Heart left ventricle (tissue), 16 donors: ENCODE results near the gene NPPC. TPM values are rescaled to one million over a fixed set of nuclear protein-coding genes. Genes with fewer than 3 reads are reported as not detected.

Source experiments
- ATAC-seq, 4 donors: fragments of 200-7000 bp; cut with Tn5 transposase; one replicate each; pipeline ENCODE4 v1.9.1; 2020 to 2022; ENCODE audit warnings: moderate library complexity in 4 of 4, mild to moderate bottlenecking in 3 of 4, moderate number of reproducible peaks in 1 of 4
- DNase-seq, 5 donors: peaks; one replicate each; pipeline ENCODE4 v3.0.0-alpha.2; 2020
- H3K27ac ChIP-seq, 12 donors: fragments of 200-600 bp; sonication (generic) in 4 of 12; one replicate each; pipeline versions ENCODE4 v1.5.0 to v1.8.0; 2016 to 2022; ENCODE audit warnings: mild to moderate bottlenecking in 2 of 12
- H3K27me3 ChIP-seq, 9 donors: fragments of 200-600 bp; sonication (generic) in 2 of 9; one replicate each; pipeline versions ENCODE4 v1.5.1 to v1.8.0; 2016 to 2022; ENCODE audit warnings: mild to moderate bottlenecking in 3 of 9
- H3K36me3 ChIP-seq, 9 donors: fragments of 200-600 bp; sonication (generic) in 2 of 9; one replicate each; pipeline versions ENCODE4 v1.5.0 to v1.8.0; 2018 to 2022; ENCODE audit warnings: mild to moderate bottlenecking in 2 of 9
- H3K4me1 ChIP-seq, 12 donors: fragments of 200-600 bp; sonication (generic) in 4 of 12; one replicate each; pipeline versions ENCODE4 v1.5.0 to v1.8.0; 2016 to 2022; ENCODE audit warnings: mild to moderate bottlenecking in 3 of 12
- H3K4me3 ChIP-seq, 12 donors: fragments of 200-600 bp; sonication (generic) in 4 of 12; one replicate each; pipeline versions ENCODE4 v1.5.0 to v1.8.0; 2017 to 2022; ENCODE audit warnings: mild to moderate bottlenecking in 9 of 12, moderate library complexity in 4 of 12
- H3K9me3 ChIP-seq, 12 donors: fragments of 200-600 bp; sonication (generic) in 4 of 12; one replicate each; pipeline versions ENCODE4 v1.5.0 to v1.8.0; 2016 to 2022; ENCODE audit warnings: mild to moderate bottlenecking in 1 of 12
- CTCF ChIP-seq, 12 donors: fragments of 200-600 bp; sonication (generic) in 4 of 12; IDR thresholded peaks; one replicate each; pipeline versions ENCODE4 v1.5.0 to v1.8.0; 2018 to 2022; ENCODE audit warnings: antibody characterized with exemption in 12 of 12, mild to moderate bottlenecking in 5 of 12
- POLR2A ChIP-seq, 2 donors: fragments of 450-650 bp; IDR thresholded peaks; one replicate each; pipeline ENCODE4 v1.6.1; 2017; ENCODE audit warnings: antibody characterized with exemption in 2 of 2, mild to moderate bottlenecking in 2 of 2, moderate library complexity in 2 of 2
- WGBS, 4 donors: extraction: QIAGEN DNeasy Blood & Tissue Kit in 2 of 4; methylation state at CpG; one replicate each; pipeline versions ENCODE4 v1.1.5 to v1.1.7; 2013 to 2018; 5-methylcytosine and 5-hydroxymethylcytosine counted together
- intact Hi-C, 10 donors: fragments of 100-400 bp; cut with DNase I; formaldehyde crosslinking; loops; one replicate each; pipeline versions ENCODE4 v1.11.1 to v1.14.2; 2022
- polyA plus RNA-seq, 2 donors: library from polyadenylated mRNA; stranded (reverse); fragments of 200-250 nt; gene quantifications; one replicate each; pipeline ENCODE4 v1.2.3, GENCODE V29; 2013
- total RNA-seq, 9 donors: library from RNA; depleted of rRNA in 2 of 9; stranded (reverse); fragments of >200 nt in 2 of 9; fragmentation: NEBNext Ultra II Directional in 3 of 9; extraction: Animal tissue kit (Norgen Biotek cat#: 25700) in 3 of 9; gene quantifications; one replicate each; pipeline versions ENCODE4 v1.1.0 to v1.2.4, GENCODE V29; 2016 to 2023
- donor health status: ischemic (EF 13 %, LVEDD 7.1; RV severe dilation, severe dysfunction).
- donor health status: healthy with polysubstance abuse.
- donor health status: DM: no; HTN: yes; CAD: no.
- donor health status: DM: no; HTN: no; CAD: no.
- donor health status: ischemic (EF 25% LVEDD 6.9; RV normal size, moderate dysfunction).
- donor health status: ischemic (EF 25% LVEDD 5.7; RV mildly dilated, moderate dysfunction).
- donor health status: healthy.
- donor health status: DM: yes; HTN: yes; CAD: no.
- donor health status: ischemic (EF 35%, LVEDD 5.7; RV mildly dilated, moderate dysfunction).
- donor health status: nonischemic (EF 11% LVEDD 7.7; RV severe dilation, severe dysfunction).
- donor health status: DM: yes; HTN: yes; CAD: no.
- donor health status: PGD.
- donor health status: ischemic (EF 29% LVEDD 5.4; RV normal size, mild dysfunction).
- donor health status: nonischemic (EF 23%, LVEDD 6.1; RV moderate dilation, normal function).

Gene NPPC
- total and polyA plus RNA-seq, 11 donors, result 0.42 to 7.0 (median 1.7) TPM; not detected in 2

- peak in 2 of 5 donors; percentile 60 to 61 for DNase-seq
- Histone ChIP-seq H3K36me3 (no peaks in the 10 kb centered on the region), H3K27me3 (no peaks in the 10 kb centered on the region), H3K4me1 (peaks cover 0 to 29% (median 7%) of the 10 kb centered on the region in 12 donors), H3K27ac (peak overlapping the region in 7 of 12 donors; percentile 29 to 65 (median 37)), H3K4me3 (no peak overlapping the region), H3K9me3 (no peaks in the 10 kb centered on the region)
- 67 to 82% (median 71%) methylated on average over 4 of the region's 4 CpGs for WGBS, 4 donors
- TF ChIP-seq POLR2A (IDR thresholded peaks at IDR 0.05) (no peak), CTCF (IDR thresholded peaks at IDR 0.05) (no peak)
- peak in 2 of 4 donors; percentile 9 to 10 for ATAC-seq
- intact Hi-C loops, result no loop called here
Measured at GRCh38 chr2:231935207-231935524, 9.0 kb upstream of the NPPC start.

- 67 to 85% (median 79%) methylated on average over 6 to 8 of the region's 8 CpGs for whole genome bisulfite sequencing, 4 donors
Measured at GRCh38 chr2:231934441-231935206, 8.4 kb upstream of the NPPC start.

GRCh38 chr2:231933916-231934401 lies 7.8 kb upstream of the NPPC start:
- ATAC-seq (peak; percentile 6 to 57 (median 56)), DNase-seq (peak; percentile 73 to 88 (median 84))
- intact Hi-C loops, result loop anchor here in 1 of 10 donors (5.0 kb wide), 2 partner anchors 53 to 93 kb away; no protein-coding TSS in a partner anchor
- TF ChIP-seq CTCF (IDR thresholded peaks at IDR 0.05) (no peak), POLR2A (IDR thresholded peaks at IDR 0.05) (no peak)
- Histone ChIP-seq H3K36me3 (no peaks in the 10 kb centered on the region), H3K27me3 (peaks cover 0 to 7% (median 2%) of the 10 kb centered on the region in 9 donors), H3K9me3 (no peaks in the 10 kb centered on the region), H3K27ac (peak overlapping the region in 5 of 12 donors; percentile 29 to 65 (median 48)), H3K4me1 (peaks cover 0 to 33% (median 9%) of the 10 kb centered on the region in 12 donors), H3K4me3 (no peak overlapping the region)
- WGBS, 4 donors, result 54 to 69% (median 64%) methylated on average over 10 to 13 of the region's 13 CpGs

More at GRCh38 chr2:231934441-231935206, 8.4 kb upstream of the NPPC start:
- no peak for TF ChIP-seq POLR2A (IDR thresholded peaks at IDR 0.05)
- no peak for TF ChIP-seq CTCF (IDR thresholded peaks at IDR 0.05)
- DNase-seq (peak in 1 of 5 donors; percentile 36), ATAC-seq (peak in 3 of 4 donors; percentile 7 to 10 (median 7))
- Histone ChIP-seq H3K27me3 (peaks cover 0 to 4% (median 0%) of the 10 kb centered on the region in 9 donors), H3K4me1 (peaks cover 0 to 33% (median 8%) of the 10 kb centered on the region in 12 donors), H3K27ac (peak overlapping the region in 7 of 12 donors; percentile 29 to 65 (median 37)), H3K36me3 (no peaks in the 10 kb centered on the region), H3K4me3 (no peak overlapping the region), H3K9me3 (no peaks in the 10 kb centered on the region)
- intact Hi-C loops, result loop anchor here in 1 of 10 donors (5.0 kb wide), 2 partner anchors 53 to 93 kb away; no protein-coding TSS in a partner anchor
